H1 (cell line): ENCODE measurements around the gene DCDC2C. TPM values are rescaled to one million over a fixed set of nuclear protein-coding genes. Genes with fewer than 3 reads are reported as not detected.
A peak's percentile ranks its signal among the peaks of the same experiment; 100 is the strongest.

Source experiments
- CTCF ChIA-PET: fragments of 300-600 bp; sonication (Branson Sonifier 250); formaldehyde crosslinking; loops from one replicate; lab custom pipeline; 2021; ENCODE audit not compliant: partially characterized antibody; lab: Charles Lee
- POLR2A ChIA-PET: fragments of 300-600 bp; sonication (Branson Sonifier 250); formaldehyde crosslinking; loops from one replicate; lab custom pipeline; 2021; ENCODE audit warnings: inconsistent platforms; ENCODE audit not compliant: partially characterized antibody; lab: Charles Lee
- DNase-seq, 2 experiments: peaks; one replicate each; pipeline versions ENCODE4 v3.0.0 to v3.0.0-alpha.2; 2010 to 2022; ENCODE audit warnings: low spot score in 2 of 2, low read depth in 1 of 2, mixed read lengths in 1 of 2
- FAIRE-seq: peaks from 2 replicates; lab custom pipeline; 2011; peaks lifted over from hg19 to GRCh38; lab: Jason Lieb, UNC
- H2AFZ ChIP-seq: 2 replicates; pipeline ENCODE4 v1.8.1; 2012; ENCODE audit warnings: low read length, inconsistent platforms
- H2AK5ac ChIP-seq: 2 replicates; pipeline ENCODE4 v1.6.1; 2013; ENCODE audit warnings: low read depth, low read length
- H2BK120ac ChIP-seq: replicated peaks from 2 replicates; pipeline ENCODE3; 2013; ENCODE audit warnings: low read depth, low read length, inconsistent platforms
- H2BK12ac ChIP-seq: 2 replicates; pipeline ENCODE4 v1.6.1; 2013; ENCODE audit warnings: low read depth, low read length
- H2BK15ac ChIP-seq: 2 replicates; pipeline ENCODE4 v1.6.1; 2013; ENCODE audit warnings: low read length
- H2BK20ac ChIP-seq: 2 replicates; pipeline ENCODE4 v1.6.1; 2013; ENCODE audit warnings: low read length
- H2BK5ac ChIP-seq: 2 replicates; pipeline ENCODE4 v1.6.1; 2013; ENCODE audit warnings: low read depth, low read length
- H3K14ac ChIP-seq: 2 replicates; pipeline ENCODE4 v1.6.1; 2013; ENCODE audit warnings: inconsistent platforms; ENCODE audit not compliant: insufficient read length
- H3K18ac ChIP-seq: 2 replicates; pipeline ENCODE4 v1.6.1; 2013; ENCODE audit warnings: low read length; ENCODE audit errors: extremely low read depth
- H3K23ac ChIP-seq: 2 replicates; pipeline ENCODE4 v1.6.1; 2013; ENCODE audit warnings: inconsistent platforms; ENCODE audit not compliant: insufficient read length
- H3K23me2 ChIP-seq: 2 replicates; pipeline ENCODE4 v1.6.1; 2013; ENCODE audit warnings: low read depth, low read length
- H3K27ac ChIP-seq: 2 replicates; pipeline ENCODE4 v1.6.1; 2011; ENCODE audit warnings: low read depth, low read length, inconsistent platforms
- H3K27me3 ChIP-seq, 4 experiments: replicated peaks in 1 of 4; 1 replicate in 1 of 4; 2 replicates in 3 of 4; pipeline versions ENCODE4 v1.6.1 to v1.8.1; 2011 to 2013; ENCODE audit warnings: low read length in 3 of 4, mild to moderate bottlenecking in 3 of 4, inconsistent platforms in 2 of 4, mixed read lengths in 2 of 4, moderate library complexity in 1 of 4; ENCODE audit not compliant: control insufficient read depth in 3 of 4, insufficient read depth in 3 of 4; ENCODE audit errors: extremely low read depth in 1 of 4
- H3K36me3 ChIP-seq, 4 experiments: 2 replicates each; pipeline versions ENCODE4 v1.6.1 to v1.8.1; 2011 to 2013; ENCODE audit warnings: mild to moderate bottlenecking in 4 of 4, low read length in 3 of 4, moderate library complexity in 2 of 4, control low read depth in 1 of 4, inconsistent platforms in 1 of 4; ENCODE audit not compliant: insufficient read depth in 4 of 4, control insufficient read depth in 2 of 4
- H3K4ac ChIP-seq: replicated peaks from 2 replicates; pipeline ENCODE3; 2013; ENCODE audit warnings: low read length, low read depth, mixed read lengths, inconsistent platforms; ENCODE audit not compliant: insufficient read length
- H3K4me1 ChIP-seq, 4 experiments: replicated peaks in 1 of 4; 1 replicate in 1 of 4; 2 replicates in 3 of 4; pipeline versions ENCODE4 v1.6.1 to v1.8.1; 2011 to 2013; ENCODE audit warnings: low read length in 3 of 4, inconsistent platforms in 2 of 4, mixed read lengths in 1 of 4; ENCODE audit not compliant: insufficient read depth in 4 of 4, control insufficient read depth in 3 of 4
- H3K4me2 ChIP-seq, 2 experiments: 2 replicates each; pipeline versions ENCODE4 v1.6.1 to v1.8.1; 2011 to 2013; ENCODE audit warnings: low read depth in 2 of 2, low read length in 2 of 2, control low read depth in 1 of 2, inconsistent platforms in 1 of 2, mild to moderate bottlenecking in 1 of 2; ENCODE audit not compliant: insufficient read depth in 1 of 2
- H3K4me3 ChIP-seq, 4 experiments: fragments of 200-600, 300-600 bp in 1 of 4; sonication (generic), shearing (Covaris generic), sonication (Bioruptor Twin) in 1 of 4; 2 replicates each; pipeline versions ENCODE4 v1.5.1 to v1.8.1; 2011 to 2016; ENCODE audit warnings: low read length in 4 of 4, low read depth in 3 of 4, control low read depth in 2 of 4, inconsistent platforms in 2 of 4, mild to moderate bottlenecking in 2 of 4, mixed read lengths in 1 of 4, moderate library complexity in 1 of 4; ENCODE audit not compliant: insufficient read depth in 2 of 4; ENCODE audit errors: extremely low read depth in 1 of 4
- H3K56ac ChIP-seq: replicated peaks from 2 replicates; pipeline ENCODE3; 2013; ENCODE audit warnings: low read depth, mild to moderate bottlenecking, mixed read lengths, low read length, inconsistent platforms; ENCODE audit not compliant: insufficient read length
- H3K79me1 ChIP-seq: 2 replicates; pipeline ENCODE4 v1.6.1; 2013; ENCODE audit warnings: low read depth, low read length, control low read depth
- H3K79me2 ChIP-seq, 2 experiments: 2 replicates each; pipeline versions ENCODE4 v1.6.1 to v1.8.1; 2012 to 2013; ENCODE audit warnings: low read length in 2 of 2, mild to moderate bottlenecking in 2 of 2, inconsistent platforms in 1 of 2; ENCODE audit not compliant: insufficient read depth in 2 of 2, control insufficient read depth in 1 of 2
- H3K9ac ChIP-seq, 4 experiments: replicated peaks in 1 of 4; 1 replicate in 1 of 4; 2 replicates in 3 of 4; pipeline versions ENCODE4 v1.6.1 to v1.8.1; 2011 to 2013; ENCODE audit warnings: low read depth in 3 of 4, low read length in 3 of 4, control low read depth in 2 of 4, mild to moderate bottlenecking in 2 of 4, moderate library complexity in 2 of 4, inconsistent platforms in 1 of 4; ENCODE audit errors: extremely low read depth in 1 of 4
- H3K9me3 ChIP-seq, 2 experiments: 2 replicates each; pipeline versions ENCODE4 v1.6.1 to v1.8.1; 2012 to 2013; ENCODE audit warnings: mild to moderate bottlenecking in 2 of 2, moderate library complexity in 2 of 2, control low read depth in 1 of 2, inconsistent platforms in 1 of 2, low read depth in 1 of 2, low read length in 1 of 2, mixed read lengths in 1 of 2; ENCODE audit not compliant: insufficient read depth in 2 of 2
- H4K20me1 ChIP-seq, 2 experiments: replicated peaks in 1 of 2; 2 replicates each; pipeline versions ENCODE3 to v1.8.1; 2011 to 2013; ENCODE audit warnings: inconsistent platforms in 2 of 2, low read length in 2 of 2, mild to moderate bottlenecking in 1 of 2; ENCODE audit not compliant: insufficient read depth in 2 of 2, control insufficient read depth in 1 of 2
- H4K5ac ChIP-seq: 2 replicates; pipeline ENCODE4 v1.6.1; 2013; ENCODE audit warnings: low read length, low read depth, mixed read lengths, inconsistent platforms; ENCODE audit not compliant: insufficient read length
- H4K8ac ChIP-seq: 2 replicates; pipeline ENCODE4 v1.8.0; 2013; ENCODE audit warnings: mild to moderate bottlenecking, moderate library complexity, low read length, inconsistent platforms; ENCODE audit not compliant: insufficient read depth; ENCODE audit errors: extremely low read depth
- H4K91ac ChIP-seq: replicated peaks from 2 replicates; pipeline ENCODE3; 2013; ENCODE audit warnings: low read length, mixed read lengths, inconsistent platforms; ENCODE audit not compliant: insufficient read length
- ASH2L ChIP-seq: fragments of 200-600, 300-600 bp; sonication (generic); IDR thresholded peaks from one replicate; pipeline ENCODE4 v1.7.1; 2017; ENCODE audit warnings: low read length
- CBX5 ChIP-seq: fragments of 300-800, 300-1000 bp; sonication (generic); IDR thresholded peaks from 2 replicates; pipeline ENCODE4 v1.7.1; 2016; ENCODE audit warnings: antibody characterized with exemption, low read length, low read depth
- CBX8 ChIP-seq: fragments of 300-800, 300-1000 bp; sonication (generic); IDR thresholded peaks from 2 replicates; pipeline ENCODE4 v1.7.1; 2016; ENCODE audit warnings: low read depth, low read length, borderline replicate concordance
- EP300 ChIP-seq, 2 experiments: IDR thresholded peaks; 1 replicate in 1 of 2; 2 replicates in 1 of 2; pipeline ENCODE4 v1.6.1; 2011 to 2012; ENCODE audit warnings: low read depth in 2 of 2, low read length in 2 of 2, mild to moderate bottlenecking in 2 of 2, borderline replicate concordance in 1 of 2, inconsistent platforms in 1 of 2, moderate library complexity in 1 of 2
- EZH2 ChIP-seq: fragments of 200-600 bp; sonication (generic); IDR thresholded peaks from 2 replicates; pipeline ENCODE4 v1.7.1; 2012; ENCODE audit warnings: low read depth, mild to moderate bottlenecking, moderate library complexity, low read length, inconsistent platforms; ENCODE audit not compliant: severe bottlenecking
- JUN ChIP-seq: IDR thresholded peaks from 2 replicates; pipeline ENCODE4 v1.6.1; 2011; ENCODE audit warnings: low read depth, mild to moderate bottlenecking, improper control_type of control experiment, low read length
- KDM5A ChIP-seq: fragments of 200-600 bp; IDR thresholded peaks from 2 replicates; pipeline ENCODE4 v1.7.1; 2012; ENCODE audit warnings: mild to moderate bottlenecking, low read length, inconsistent platforms, mixed read lengths
- NRF1 ChIP-seq: IDR thresholded peaks from 2 replicates; pipeline ENCODE4 v1.6.1; 2011; ENCODE audit warnings: mild to moderate bottlenecking, low read depth, low read length, improper control_type of control experiment
- RAD21 ChIP-seq, 2 experiments: IDR thresholded peaks in 1 of 2; conservative IDR thresholded peaks in 1 of 2; 2 replicates each; pipeline ENCODE4 v1.6.1; 2011; ENCODE audit warnings: low read depth in 2 of 2, low read length in 2 of 2, improper control_type of control experiment in 1 of 2, inconsistent platforms in 1 of 2, mild to moderate bottlenecking in 1 of 2, moderate library complexity in 1 of 2
- RFX5 ChIP-seq: IDR thresholded peaks from 2 replicates; pipeline ENCODE4 v1.6.1; 2011; ENCODE audit warnings: low read depth, low read length, improper control_type of control experiment, borderline replicate concordance
- SIX5 ChIP-seq: IDR thresholded peaks from 2 replicates; pipeline ENCODE4 v1.6.1; 2011; ENCODE audit warnings: mild to moderate bottlenecking, low read depth, low read length
- SP4 ChIP-seq: IDR thresholded peaks from 2 replicates; pipeline ENCODE4 v1.6.1; 2012; ENCODE audit warnings: low read length, inconsistent platforms
- SUZ12 ChIP-seq: fragments of 200-600 bp; sonication (generic); IDR thresholded peaks from 2 replicates; pipeline ENCODE4 v1.6.1; 2012; ENCODE audit warnings: mild to moderate bottlenecking, inconsistent platforms, low read length, moderate library complexity, mixed read lengths
- WGBS, 2 experiments: shearing (Covaris generic) in 1 of 2; methylation state at CpG; one replicate each; pipeline versions ENCODE4 v1.1.6 to v1.1.7; 2013 to 2015; ENCODE audit warnings: low lambda C conversion rate in 2 of 2, mixed read lengths in 2 of 2, inconsistent platforms in 1 of 2, low coverage in 1 of 2, missing lambda C conversion rate in 1 of 2; ENCODE audit not compliant: insufficient replicate concordance in 2 of 2, insufficient coverage in 1 of 2, insufficient read length in 1 of 2; ENCODE audit errors: extremely low coverage in 1 of 2, missing lambda C conversion rate in 1 of 2; 5-methylcytosine and 5-hydroxymethylcytosine counted together
- polyA plus RNA-seq, 7 experiments: library from polyadenylated mRNA; depleted of rRNA in 3 of 7; stranded (reverse) in 5 of 7; unstranded in 2 of 7; fragments of >200 nt in 5 of 7; fragments of 200-250 nt in 2 of 7; gene quantifications; 1 replicate in 5 of 7; 2 replicates in 1 of 7; 4 replicates in 1 of 7; pipeline versions ENCODE4 v1.2.1 to v1.2.3, GENCODE V29; 2011 to 2013; ENCODE audit warnings: missing spikeins in 2 of 7, mixed read lengths in 2 of 7
- total RNA-seq: library from RNA; stranded (reverse); fragmentation: NEBNext Ultra II Directional; extraction: Animal tissue kit (Norgen Biotek cat#: 25700); gene quantifications from 2 replicates; pipeline ENCODE4 v1.2.1, GENCODE V29; 2021
- TF ChIP-seq, protein P1 (sequence below): IDR thresholded peaks from 2 replicates; pipeline ENCODE4 v1.6.1; 2011; ENCODE audit warnings: low read length, improper control_type of control experiment

Gene DCDC2C
- total and polyA plus RNA-seq, 2 of the 8 experiments (the other 6 are each of a cell fraction or from before 2014, with no cell fraction given): 0.50 TPM; not detected in 1

DNA sequence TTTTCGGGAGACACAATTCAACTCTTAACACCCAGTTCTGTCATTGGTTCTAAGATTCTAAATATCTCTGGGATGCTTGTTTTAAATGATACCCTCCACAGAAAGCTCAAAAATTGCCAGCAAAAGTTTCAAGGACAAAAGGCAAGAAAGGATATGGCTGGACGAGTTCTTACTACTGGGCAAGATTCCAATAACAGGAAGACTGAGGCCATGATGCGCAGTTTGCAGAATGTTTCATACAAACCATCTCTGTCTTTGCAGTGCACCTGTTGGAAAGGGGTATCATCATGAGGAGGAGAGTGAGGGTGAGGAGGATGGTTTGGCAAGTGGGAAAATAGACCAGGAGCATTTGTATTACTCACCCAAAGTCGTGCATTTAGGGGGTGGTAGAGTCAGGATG, 172.8 kb downstream of the DCDC2C start:
- H4K5ac ChIP-seq: no peak overlapping the region
- H3K4me3 ChIP-seq: no peak overlapping the region
- no peak overlapping the region for H2BK5ac ChIP-seq
- H3K4ac ChIP-seq: no peak overlapping the region
- H4K8ac ChIP-seq: no peak overlapping the region
- no peak overlapping the region for H3K56ac ChIP-seq
- WGBS, 2 experiments: 97% methylated on average over 4 of the region's 4 CpGs; no CpG with 5 or more reads in 1 of the 2 experiments
- peaks cover 0 to 2% of the 10 kb centered on the region in 2 experiments for H4K20me1 ChIP-seq
- H4K91ac ChIP-seq: peak overlapping the region; percentile 30
- H3K23ac ChIP-seq: no peak overlapping the region
- H3K36me3 ChIP-seq: no peaks in the 10 kb centered on the region
- FAIRE-seq: no peak
- no peaks in the 10 kb centered on the region for H3K79me2 ChIP-seq
- H3K9ac ChIP-seq: no peak overlapping the region
- no peak overlapping the region for H2BK20ac ChIP-seq
- POLR2A ChIA-PET: no interaction called here
- H3K18ac ChIP-seq: no peak overlapping the region
- no peak overlapping the region for H3K27ac ChIP-seq
- no peaks in the 10 kb centered on the region for H3K27me3 ChIP-seq
- no peak overlapping the region for H2AK5ac ChIP-seq
- H3K79me1 ChIP-seq: no peaks in the 10 kb centered on the region
- H2BK120ac ChIP-seq: no peak overlapping the region
- H3K14ac ChIP-seq: no peak overlapping the region
- no peak overlapping the region for H2BK12ac ChIP-seq
- CTCF ChIA-PET: no interaction called here
- no peak overlapping the region for H2AFZ ChIP-seq
- DNase-seq: no peak
- peaks cover 0 to 2% of the 10 kb centered on the region in 2 experiments; a peak in 1 of 4 replicates for H3K9me3 ChIP-seq
- no peaks in the 10 kb centered on the region for H3K4me1 ChIP-seq
- no peaks in the 10 kb centered on the region for H3K23me2 ChIP-seq
- H3K4me2 ChIP-seq: no peak overlapping the region
- no peak overlapping the region for H2BK15ac ChIP-seq
- TF ChIP-seq RFX5 (no peak), RAD21 (IDR thresholded peaks at IDR 0.05 in 1 of 2, conservative IDR thresholded peaks at IDR 0.05 in 1 of 2; ENCODE audit: low read depth in 2 of 2, low read length in 2 of 2) (no peak), JUN (no peak), ASH2L (no peak), CBX5 (no peak), SP4 (no peak), SIX5 (no peak), EP300 (IDR thresholded peaks at IDR 0.05; ENCODE audit: borderline replicate concordance in 1 of 2, low read depth in 2 of 2, low read length in 2 of 2) (no peak), CBX8 (no peak), EZH2 (no peak), NRF1 (no peak), SUZ12 (no peak), KDM5A (no peak)
- TF ChIP-seq, protein P1, sequence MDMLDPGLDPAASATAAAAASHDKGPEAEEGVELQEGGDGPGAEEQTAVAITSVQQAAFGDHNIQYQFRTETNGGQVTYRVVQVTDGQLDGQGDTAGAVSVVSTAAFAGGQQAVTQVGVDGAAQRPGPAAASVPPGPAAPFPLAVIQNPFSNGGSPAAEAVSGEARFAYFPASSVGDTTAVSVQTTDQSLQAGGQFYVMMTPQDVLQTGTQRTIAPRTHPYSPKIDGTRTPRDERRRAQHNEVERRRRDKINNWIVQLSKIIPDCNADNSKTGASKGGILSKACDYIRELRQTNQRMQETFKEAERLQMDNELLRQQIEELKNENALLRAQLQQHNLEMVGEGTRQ: no peak
